GM12874 (cell line): ENCODE data around the gene TRAPPC14.

Experiments used
- CTCF ChIP-seq: IDR thresholded peaks from 2 replicates; pipeline ENCODE4 v1.5.1; 2011; ENCODE audit warnings: low read depth, mild to moderate bottlenecking, control low read depth, low read length, moderate library complexity; ENCODE audit not compliant: insufficient read depth

Gene TRAPPC14

GRCh38 chr7:100107125-100107737 is 51.3 kb downstream of the TRAPPC14 start:
- no peak for TF ChIP-seq CTCF

- TF ChIP-seq CTCF: no peak
Observed at GRCh38 chr7:100106633-100107032, 51.9 kb downstream of the TRAPPC14 start.

- TF ChIP-seq CTCF: no peak
Observed at GRCh38 chr7:100105534-100105933, 53.0 kb downstream of the TRAPPC14 start.
